CD4-positive, alpha-beta T cell treated with Interferon gamma for 1 hour (primary cell): ENCODE measurements around the gene CAPN10.
A peak's percentile ranks its signal among the peaks of the same experiment; 100 is the strongest.

Experiments
- DNase-seq: peaks from one replicate; pipeline ENCODE4 v3.0.0-alpha.2; 2020

CAPN10 gene

GRCh38 chr2:240642061-240642805, 55.7 kb downstream of the CAPN10 start:
- no peak for DNase-seq

- no peak for DNase-seq
These were observed 56.2 kb downstream of the CAPN10 start for GRCh38 chr2:240642806-240643092.

- no peak for DNase-seq
These were observed 56.7 kb downstream of the CAPN10 start for GRCh38 chr2:240643093-240643810.

GRCh38 chr2:240643811-240644150, 57.2 kb downstream of the CAPN10 start:
- no peak for DNase-seq

GRCh38 chr2:240644171-240644651, 57.7 kb downstream of the CAPN10 start:
- DNase-seq: no peak

- DNase-seq: no peak
These were observed 58.3 kb downstream of the CAPN10 start for GRCh38 chr2:240644859-240645301.

GRCh38 chr2:240645346-240645745, 58.8 kb downstream of the CAPN10 start:
- no peak for DNase-seq

GRCh38 chr2:240645801-240646175, 59.3 kb downstream of the CAPN10 start:
- DNase-seq: no peak

GRCh38 chr2:240646176-240646899, 59.8 kb downstream of the CAPN10 start:
- peak; percentile 67 for DNase-seq

- DNase-seq: no peak
These were observed 60.5 kb downstream of the CAPN10 start for GRCh38 chr2:240646900-240647502.

GRCh38 chr2:240647503-240648154, 61.1 kb downstream of the CAPN10 start:
- no peak for DNase-seq

- DNase-seq: no peak
These were observed 61.7 kb downstream of the CAPN10 start for GRCh38 chr2:240648155-240648649.
